ENCODE results near the gene MON1A.

GRCh38 chr3:49968346-49968745 lies 38.7 kb upstream of the MON1A start:
- TF ChIP-seq CTCF (IDR thresholded peaks at IDR 0.05) (no peak), POLR2A (IDR thresholded peaks at IDR 0.05) (no peak), POLR2AphosphoS5 (IDR thresholded peaks at IDR 0.05) (no peak)
